GM12878 (cell line): ENCODE data around the gene KRI1. TPM values are rescaled to one million over a fixed set of nuclear protein-coding genes. Genes with fewer than 3 reads are reported as not detected.

Experiments
- ATAC-seq: fragments of 200-7000 bp; cut with Tn5 transposase; 3 replicates; pipeline ENCODE4 v1.9.1; 2020; ENCODE audit warnings: mild to moderate bottlenecking, moderate library complexity
- BruUV-seq: library from RNA; stranded (reverse); fragments of 400-500 nt; replicated peaks from 2 replicates; lab custom pipeline; 2021; lab: Mats Ljungman, UMichigan
- CTCF ChIA-PET: fragments of 300-600 bp; sonication (Branson Sonifier 250); formaldehyde crosslinking; extraction: SDS; loops from one replicate; lab custom pipeline; 2021; ENCODE audit warnings: inconsistent platforms; lab: Yijun Ruan, JAX
- POLR2A ChIA-PET: fragments of 350-600 bp; formaldehyde crosslinking; extraction: SDS; loops from one replicate; lab custom pipeline; 2021; ENCODE audit warnings: inconsistent platforms; lab: Charles Lee
- RAD21 ChIA-PET: fragments of 300-600 bp; sonication (Branson Sonifier 250); formaldehyde crosslinking; loops from one replicate; lab custom pipeline; 2023; ENCODE audit warnings: antibody characterized with exemption; ENCODE audit not compliant: unreplicated experiment; lab: Charles Lee
- SMC1A ChIA-PET: fragments of 300-600 bp; sonication (Branson Sonifier 250); formaldehyde crosslinking; loops from one replicate; lab custom pipeline; 2023; ENCODE audit not compliant: unreplicated experiment, uncharacterized antibody; lab: Charles Lee
- DNase-seq: peaks from one replicate; pipeline ENCODE4 v3.0.0-alpha.2; 2011; ENCODE audit warnings: low read depth, low spot score
- FAIRE-seq: peaks from 3 replicates; lab custom pipeline; 2011; peaks lifted over from hg19 to GRCh38; lab: Jason Lieb, UNC
- H2AFZ ChIP-seq: 2 replicates; pipeline ENCODE4 v1.6.0; 2011; ENCODE audit warnings: low read depth, low read length, control low read depth; ENCODE audit not compliant: control insufficient read depth
- H3K27ac ChIP-seq: 2 replicates; pipeline ENCODE4 v1.5.1; 2011; ENCODE audit warnings: control low read depth; ENCODE audit not compliant: control insufficient read depth, insufficient read depth
- H3K27me3 ChIP-seq, 2 experiments: replicated peaks in 1 of 2; 2 replicates each; pipeline versions ENCODE4 v1.6.0 to v1.6.1; 2011; ENCODE audit warnings: low read length in 1 of 2; ENCODE audit not compliant: control insufficient read depth in 2 of 2, insufficient read depth in 2 of 2
- H3K36me3 ChIP-seq, 2 experiments: 2 replicates each; pipeline ENCODE4 v1.5.1; 2011; ENCODE audit warnings: low read length in 1 of 2; ENCODE audit not compliant: control insufficient read depth in 2 of 2, insufficient read depth in 2 of 2
- H3K4me1 ChIP-seq: 2 replicates; pipeline ENCODE4 v1.6.1; 2011; ENCODE audit warnings: mild to moderate bottlenecking, low read length, moderate library complexity, mixed read lengths; ENCODE audit not compliant: control insufficient read depth, insufficient read depth
- H3K4me2 ChIP-seq: 2 replicates; pipeline ENCODE4 v1.6.0; 2011; ENCODE audit warnings: control low read depth; ENCODE audit not compliant: control insufficient read depth, insufficient read depth
- H3K4me3 ChIP-seq: fragments of 200-600 bp; sonication (generic); 2 replicates; pipeline ENCODE4 v1.5.1; 2016
- H3K79me2 ChIP-seq: 2 replicates; pipeline ENCODE4 v1.6.0; 2011; ENCODE audit warnings: low read length; ENCODE audit not compliant: control insufficient read depth, insufficient read depth
- H3K9ac ChIP-seq: 2 replicates; pipeline ENCODE4 v1.8.0; 2011; ENCODE audit warnings: low read length, control low read depth, mixed read lengths; ENCODE audit not compliant: control insufficient read depth, insufficient read depth
- H3K9me3 ChIP-seq: replicated peaks from 3 replicates; pipeline ENCODE4 v1.5.1; 2011; ENCODE audit warnings: mild to moderate bottlenecking, low read length; ENCODE audit not compliant: control insufficient read depth, insufficient read depth
- H4K20me1 ChIP-seq: 2 replicates; pipeline ENCODE4 v1.6.0; 2011; ENCODE audit not compliant: control insufficient read depth, insufficient read depth
- ASH2L ChIP-seq: fragments of 300-600, 200-600 bp; sonication (generic); IDR thresholded peaks from 2 replicates; pipeline ENCODE4 v1.6.1; 2017; ENCODE audit warnings: low read depth, mild to moderate bottlenecking, borderline replicate concordance
- BHLHE40 ChIP-seq, 2 experiments: fragments of 450-650 bp in 1 of 2; IDR thresholded peaks; 2 replicates each; pipeline ENCODE4 v1.6.1; 2011 to 2017; ENCODE audit warnings: low read depth in 2 of 2, borderline replicate concordance in 1 of 2, improper control_type of control experiment in 1 of 2, low read length in 1 of 2, mild to moderate bottlenecking in 1 of 2
- CBX5 ChIP-seq: sonication (generic); IDR thresholded peaks from 2 replicates; pipeline ENCODE4 v1.6.1; 2016; ENCODE audit warnings: low read depth, moderate library complexity, mild to moderate bottlenecking, inconsistent platforms
- ETV6 ChIP-seq, 2 experiments: fragments of 450-650 bp in 1 of 2; IDR thresholded peaks in 1 of 2; conservative IDR thresholded peaks in 1 of 2; 2 replicates each; pipeline ENCODE4 v1.6.1; 2014; ENCODE audit warnings: antibody characterized with exemption in 1 of 2, borderline replicate concordance in 1 of 2, low read depth in 1 of 2, mild to moderate bottlenecking in 1 of 2, moderate library complexity in 1 of 2
- GATAD2B ChIP-seq: fragments of 450-650 bp; conservative IDR thresholded peaks from 2 replicates; pipeline ENCODE4 v1.6.1; 2017; ENCODE audit warnings: low read depth, mild to moderate bottlenecking, moderate library complexity
- HDGF ChIP-seq: fragments of 450-650 bp; IDR thresholded peaks from 2 replicates; pipeline ENCODE4 v1.6.1; 2016; ENCODE audit warnings: antibody characterized with exemption
- IKZF1 ChIP-seq: fragments of 450-650 bp; conservative IDR thresholded peaks from 2 replicates; pipeline ENCODE4 v1.6.1; 2017; ENCODE audit warnings: antibody characterized with exemption, mild to moderate bottlenecking
- IRF5 ChIP-seq: fragments of 450-650 bp; IDR thresholded peaks from 2 replicates; pipeline ENCODE4 v1.6.1; 2017; ENCODE audit warnings: borderline replicate concordance
- NBN ChIP-seq: fragments of 450-650 bp; IDR thresholded peaks from 2 replicates; pipeline ENCODE4 v1.6.1; 2016
- NRF1 ChIP-seq: conservative IDR thresholded peaks from 2 replicates; pipeline ENCODE4 v1.6.1; 2011; ENCODE audit warnings: mild to moderate bottlenecking, low read depth, low read length, improper control_type of control experiment
- PAX8 ChIP-seq: fragments of 450-650 bp; IDR thresholded peaks from 2 replicates; pipeline ENCODE4 v1.6.1; 2017; ENCODE audit warnings: mild to moderate bottlenecking, moderate library complexity
- POU2F2 ChIP-seq: IDR thresholded peaks from 3 replicates; pipeline ENCODE4 v1.6.1; 2011; ENCODE audit warnings: low read depth, mild to moderate bottlenecking, low read length, borderline replicate concordance
- RAD21 ChIP-seq: IDR thresholded peaks from 2 replicates; pipeline ENCODE4 v1.6.1; 2011; ENCODE audit warnings: mild to moderate bottlenecking, low read depth, low read length, moderate library complexity; ENCODE audit not compliant: insufficient read depth
- RCOR1 ChIP-seq: conservative IDR thresholded peaks from 2 replicates; pipeline ENCODE4 v1.6.1; 2012; ENCODE audit warnings: low read depth, low read length, improper control_type of control experiment
- RUNX3 ChIP-seq: IDR thresholded peaks from 2 replicates; pipeline ENCODE4 v1.6.1; 2012; ENCODE audit warnings: low read length, inconsistent platforms
- SPI1 ChIP-seq: IDR thresholded peaks from 2 replicates; pipeline ENCODE4 v1.6.1; 2011; ENCODE audit warnings: low read depth, mild to moderate bottlenecking, low read length, moderate library complexity, borderline replicate concordance; ENCODE audit not compliant: insufficient read depth
- TAF1 ChIP-seq: IDR thresholded peaks from 2 replicates; pipeline ENCODE4 v1.6.1; 2011; ENCODE audit warnings: mild to moderate bottlenecking, low read depth, low read length, borderline replicate concordance
- TCF12 ChIP-seq: IDR thresholded peaks from 2 replicates; pipeline ENCODE4 v1.6.1; 2011; ENCODE audit warnings: low read depth, mild to moderate bottlenecking, low read length
- TCF3 ChIP-seq: IDR thresholded peaks from 2 replicates; pipeline ENCODE4 v1.6.1; 2012; ENCODE audit warnings: low read depth, mild to moderate bottlenecking, low read length, borderline replicate concordance; ENCODE audit not compliant: insufficient read depth
- TCF7 ChIP-seq: IDR thresholded peaks from 2 replicates; pipeline ENCODE4 v1.6.1; 2014; ENCODE audit warnings: antibody characterized with exemption, borderline replicate concordance
- ZNF622 ChIP-seq: fragments of 450-650 bp; IDR thresholded peaks from 2 replicates; pipeline ENCODE4 v1.6.1; 2017; ENCODE audit warnings: mild to moderate bottlenecking, inconsistent platforms
- WGBS: methylation state at CpG from one replicate; pipeline ENCODE4 v1.1.6; 2016; ENCODE audit warnings: low lambda C conversion rate; ENCODE audit not compliant: insufficient replicate concordance, insufficient coverage; ENCODE audit errors: missing lambda C conversion rate; 5-methylcytosine and 5-hydroxymethylcytosine counted together
- in situ Hi-C: fragments of 300-500 bp; cut with MboI; formaldehyde crosslinking; loops from 9 replicates; pipeline ENCODE4 v1.14.3; 2018; ENCODE audit warnings: mixed read lengths
- intact Hi-C: fragments of 100-400 bp; cut with micrococcal nuclease; formaldehyde crosslinking; loops from one replicate; pipeline ENCODE4 v1.14.2; 2022; ENCODE audit not compliant: unreplicated experiment
- polyA plus RNA-seq, 11 experiments: library from polyadenylated mRNA; depleted of rRNA in 4 of 11; unstranded in 6 of 11; stranded (reverse) in 5 of 11; fragments of >200 nt; fragmentation: Nextera tagmentation in 4 of 11; fragmentation: Illumina TruSeq in 1 of 11; extraction: Ambion mirVana in 4 of 11; extraction: Trizol in 1 of 11; gene quantifications; 1 replicate in 1 of 11; 2 replicates in 10 of 11; pipeline versions ENCODE4 v1.2.1 to v1.2.3, GENCODE V29; 2011 to 2016; ENCODE audit warnings: inconsistent platforms in 2 of 11, missing spikeins in 2 of 11, low read depth in 1 of 11
- total RNA-seq, 4 experiments: library from RNA; depleted of rRNA in 3 of 4; stranded (reverse); fragments of >200 nt in 3 of 4; fragmentation: Illumina TruSeq in 1 of 4; extraction: Trizol in 1 of 4; gene quantifications; 2 replicates each; pipeline versions ENCODE4 v1.2.1 to v1.2.3, GENCODE V29; 2013 to 2021
- TF ChIP-seq, protein P1 (sequence below): fragments of 450-650 bp; IDR thresholded peaks from 2 replicates; pipeline ENCODE4 v1.6.1; 2016; ENCODE audit warnings: mild to moderate bottlenecking

KRI1 gene
- total and polyA plus RNA-seq, 10 of the 15 experiments (the other 5 are each of a cell fraction or from before 2014, with no cell fraction given), result 0.98 to 42.5 (median 24.7) TPM

- FAIRE-seq, result peak; percentile 87
- H3K27me3 ChIP-seq, result no peaks in the 10 kb centered on the region
- H3K4me3 ChIP-seq, result no peak overlapping the region
- no peaks in the 10 kb centered on the region for H4K20me1 ChIP-seq
- H3K9me3 ChIP-seq, result no peaks in the 10 kb centered on the region; the same call in 2 of the 3 replicates
- peak overlapping the region; percentile 65; the same call in 1 of the 2 replicates for H3K9ac ChIP-seq
- WGBS, result 31% methylated on average over 12 of the region's 12 CpGs
- H3K4me1 ChIP-seq, result peaks cover 46% of the 10 kb centered on the region
- no peaks in the 10 kb centered on the region; the same call in 1 of the 2 replicates for H3K79me2 ChIP-seq
- peak overlapping the region; percentile 65 for H3K27ac ChIP-seq
- no peak overlapping the region; the same call in 1 of the 2 replicates for H2AFZ ChIP-seq
- in situ Hi-C loops (no loop called here), intact Hi-C loops (no loop called here)
- BruUV-seq, result no TSS peak
- peak; percentile 72 for ATAC-seq
- peak overlapping the region; percentile 62; the same call in 1 of the 2 replicates for H3K4me2 ChIP-seq
- ChIA-PET RAD21 (interaction anchor here (1.1 to 2.0 kb wide), 4 partner anchors 12 to 146 kb away, joined by 3 to 8 read pairs (median 5); partner anchors contain the start of gene KRI1), CTCF (interaction anchor here (1.3 to 2.1 kb wide), 6 partner anchors 12 to 146 kb away, joined by 4 to 6 read pairs (median 5); partner anchors contain the start of gene KRI1), SMC1A (interaction anchor here (1.1 kb wide), 2 partner anchors 10 to 50 kb away, joined by 3 read pairs; no protein-coding TSS in a partner anchor), POLR2A (interaction anchor here (0.6 to 0.7 kb wide), 2 partner anchors 142 to 410 kb away, joined by 3 to 4 read pairs; no protein-coding TSS in a partner anchor)
- DNase-seq, result peak; percentile 55
- peaks cover 26 to 27% of the 10 kb centered on the region in 2 experiments for H3K36me3 ChIP-seq
- TF ChIP-seq ETV6 (conservative IDR thresholded peaks at IDR 0.05 in 1 of 2, IDR thresholded peaks at IDR 0.05 in 1 of 2; ENCODE audit: borderline replicate concordance in 1 of 2, low read depth in 1 of 2) (peak in 1 of 2 experiments; percentile 58; a peak in 1 of 4 replicates), TCF3 (peak; percentile 63), BHLHE40 (IDR thresholded peaks at IDR 0.05; ENCODE audit: borderline replicate concordance in 1 of 2, low read depth in 2 of 2, low read length in 1 of 2) (peak in 1 of 2 experiments; percentile 47; a peak in 2 of 4 replicates), RUNX3 (peak; percentile 85), POU2F2 (0 out of 3 replicates have a peak, but pooled peaks have one; percentile 29), SPI1 (peak; percentile 57), ASH2L (no peak), NRF1 (no peak), GATAD2B (0 out of 2 replicates have a peak, but pooled peaks have one; percentile 37), RCOR1 (no peak), ZNF622 (no peak), CBX5 (0 out of 2 replicates have a peak, but pooled peaks have one; percentile 41), TCF12 (peak; percentile 85), IRF5 (no peak), PAX8 (no peak), HDGF (peak; percentile 62; the same call in 1 of the 2 replicates), RAD21 (no peak), IKZF1 (peak; percentile 17; the same call in 1 of the 2 replicates), TAF1 (no peak), NBN (peak; percentile 45; the same call in 1 of the 2 replicates), TCF7 (no peak)
- TF ChIP-seq, protein P1, sequence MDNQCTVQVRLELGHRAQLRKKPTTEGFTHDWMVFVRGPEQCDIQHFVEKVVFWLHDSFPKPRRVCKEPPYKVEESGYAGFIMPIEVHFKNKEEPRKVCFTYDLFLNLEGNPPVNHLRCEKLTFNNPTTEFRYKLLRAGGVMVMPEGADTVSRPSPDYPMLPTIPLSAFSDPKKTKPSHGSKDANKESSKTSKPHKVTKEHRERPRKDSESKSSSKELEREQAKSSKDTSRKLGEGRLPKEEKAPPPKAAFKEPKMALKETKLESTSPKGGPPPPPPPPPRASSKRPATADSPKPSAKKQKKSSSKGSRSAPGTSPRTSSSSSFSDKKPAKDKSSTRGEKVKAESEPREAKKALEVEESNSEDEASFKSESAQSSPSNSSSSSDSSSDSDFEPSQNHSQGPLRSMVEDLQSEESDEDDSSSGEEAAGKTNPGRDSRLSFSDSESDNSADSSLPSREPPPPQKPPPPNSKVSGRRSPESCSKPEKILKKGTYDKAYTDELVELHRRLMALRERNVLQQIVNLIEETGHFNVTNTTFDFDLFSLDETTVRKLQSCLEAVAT, result 0 out of 2 replicates have a peak, but pooled peaks have one; percentile 25
These were observed 11.8 kb downstream of the KRI1 start for GRCh38 chr19:10553943-10554381.
